Liver (tissue), 9 donors: ENCODE measurements around the gene AP2A2. TPM values are rescaled to one million over a fixed set of nuclear protein-coding genes. Genes with fewer than 3 reads are reported as not detected.

Source experiments
- DNase-seq: peaks from one replicate; pipeline ENCODE4 v3.0.0-alpha.2; 2017; ENCODE audit warnings: low spot score
- H3K27ac ChIP-seq, 2 donors: one replicate each; pipeline ENCODE4 v1.7.0; 2013; ENCODE audit warnings: inconsistent platforms in 2 of 2, low read length in 2 of 2, control low read depth in 1 of 2, low read depth in 1 of 2, mild to moderate bottlenecking in 1 of 2
- H3K27me3 ChIP-seq, 4 donors: one replicate each; pipeline versions ENCODE4 v1.6.1 to v1.7.0; 2013; ENCODE audit warnings: low read length in 3 of 4, inconsistent platforms in 1 of 4, mild to moderate bottlenecking in 1 of 4, moderate library complexity in 1 of 4; ENCODE audit not compliant: control insufficient read depth in 4 of 4, insufficient read depth in 4 of 4
- H3K36me3 ChIP-seq, 4 donors: one replicate each; pipeline versions ENCODE4 v1.6.1 to v1.7.0; 2013; ENCODE audit warnings: low read length in 3 of 4, mild to moderate bottlenecking in 3 of 4, low read depth in 1 of 4, moderate library complexity in 1 of 4; ENCODE audit not compliant: control insufficient read depth in 4 of 4, insufficient read depth in 3 of 4
- H3K4me1 ChIP-seq, 4 donors: one replicate each; pipeline versions ENCODE4 v1.6.1 to v1.7.0; 2013; ENCODE audit warnings: low read length in 3 of 4, mild to moderate bottlenecking in 3 of 4, moderate library complexity in 1 of 4; ENCODE audit not compliant: control insufficient read depth in 4 of 4, insufficient read depth in 4 of 4
- H3K4me3 ChIP-seq, 3 donors: one replicate each; pipeline versions ENCODE4 v1.6.1 to v1.7.0; 2013; ENCODE audit warnings: low read length in 3 of 3, control low read depth in 1 of 3, low read depth in 1 of 3, mild to moderate bottlenecking in 1 of 3
- H3K9ac ChIP-seq, 2 donors: one replicate each; pipeline ENCODE4 v1.7.0; 2013; ENCODE audit warnings: low read length in 2 of 2, mild to moderate bottlenecking in 2 of 2, moderate library complexity in 2 of 2, control low read depth in 1 of 2, low read depth in 1 of 2
- H3K9me3 ChIP-seq, 4 donors: one replicate each; pipeline versions ENCODE4 v1.6.1 to v1.7.0; 2013; ENCODE audit warnings: low read length in 3 of 4; ENCODE audit not compliant: control insufficient read depth in 4 of 4
- EGR1 ChIP-seq, 2 donors: IDR thresholded peaks; 2 replicates each; pipeline ENCODE4 v1.6.1; 2016 to 2018; ENCODE audit warnings: antibody characterized with exemption in 2 of 2, low read depth in 2 of 2
- FOXA1 ChIP-seq: IDR thresholded peaks from 2 replicates; pipeline ENCODE4 v1.6.1; 2016; ENCODE audit warnings: antibody characterized with exemption
- FOXA2 ChIP-seq: IDR thresholded peaks from 2 replicates; pipeline ENCODE4 v1.6.1; 2016; ENCODE audit warnings: antibody characterized with exemption
- GABPA ChIP-seq, 2 donors: IDR thresholded peaks in 1 of 2; conservative IDR thresholded peaks in 1 of 2; 2 replicates each; pipeline ENCODE4 v1.6.1; 2016; ENCODE audit warnings: antibody characterized with exemption in 2 of 2, mild to moderate bottlenecking in 1 of 2, moderate library complexity in 1 of 2
- HNF4A ChIP-seq, 2 donors: conservative IDR thresholded peaks; 2 replicates each; pipeline ENCODE4 v1.6.1; 2016; ENCODE audit warnings: antibody characterized with exemption in 2 of 2, mild to moderate bottlenecking in 2 of 2
- HNF4G ChIP-seq: IDR thresholded peaks from 2 replicates; pipeline ENCODE4 v1.6.1; 2016; ENCODE audit warnings: antibody characterized with exemption
- JUND ChIP-seq, 2 donors: IDR thresholded peaks; 2 replicates each; pipeline ENCODE4 v1.6.1; 2016; ENCODE audit warnings: antibody characterized with exemption in 2 of 2
- NR2F2 ChIP-seq: IDR thresholded peaks from 2 replicates; pipeline ENCODE4 v1.6.1; 2016; ENCODE audit warnings: antibody characterized with exemption
- RAD21 ChIP-seq, 2 donors: IDR thresholded peaks; 2 replicates each; pipeline ENCODE4 v1.6.1; 2016; ENCODE audit warnings: antibody characterized with exemption in 2 of 2, mild to moderate bottlenecking in 2 of 2
- RXRA ChIP-seq, 2 donors: IDR thresholded peaks; 2 replicates each; pipeline ENCODE4 v1.6.1; 2017 to 2018; ENCODE audit warnings: antibody characterized with exemption in 2 of 2, mild to moderate bottlenecking in 1 of 2
- SP1 ChIP-seq: IDR thresholded peaks from 2 replicates; pipeline ENCODE4 v1.6.1; 2018; ENCODE audit warnings: antibody characterized with exemption, mild to moderate bottlenecking
- TAF1 ChIP-seq: conservative IDR thresholded peaks from 2 replicates; pipeline ENCODE4 v1.6.1; 2016; ENCODE audit warnings: antibody characterized with exemption, mild to moderate bottlenecking
- YY1 ChIP-seq: IDR thresholded peaks from 2 replicates; pipeline ENCODE4 v1.6.1; 2016; ENCODE audit warnings: antibody characterized with exemption, mild to moderate bottlenecking
- WGBS: extraction: QIAGEN DNeasy Blood & Tissue Kit; methylation state at CpG from one replicate; pipeline ENCODE4 v1.1.7; 2013; 5-methylcytosine and 5-hydroxymethylcytosine counted together
- polyA plus RNA-seq, 2 donors: library from polyadenylated mRNA; stranded (reverse) in 1 of 2; unstranded in 1 of 2; fragments of 200-250 nt in 1 of 2; fragments of >200 nt in 1 of 2; fragmentation: Nextera tagmentation in 1 of 2; extraction: Ambion mirVana in 1 of 2; gene quantifications; one replicate each; pipeline versions ENCODE4 v1.2.1 to v1.2.3, GENCODE V29; 2013 to 2015
- total RNA-seq, 2 donors: library from RNA; depleted of rRNA; stranded (reverse); fragments of >200 nt; gene quantifications; one replicate each; pipeline ENCODE4 v1.2.3, GENCODE V29; 2014
- TF ChIP-seq, protein P1 (sequence below): IDR thresholded peaks from 2 replicates; pipeline ENCODE4 v1.6.1; 2016; ENCODE audit warnings: antibody characterized with exemption
- TF ChIP-seq, protein P2 (sequence below): IDR thresholded peaks from 2 replicates; pipeline ENCODE4 v1.6.1; 2016; ENCODE audit warnings: antibody characterized with exemption, mild to moderate bottlenecking
- TF ChIP-seq, protein P3 (sequence below): IDR thresholded peaks from 2 replicates; pipeline ENCODE4 v1.6.1; 2016; ENCODE audit warnings: antibody characterized with exemption
- TF ChIP-seq, protein P4 (sequence below): fragments of 150-350 bp; IDR thresholded peaks from 2 replicates; pipeline ENCODE4 v1.5.1; 2017; ENCODE audit warnings: improper control_type of control experiment, low read depth, low read length; ENCODE audit not compliant: missing input control
- TF ChIP-seq, protein P5 (sequence below): IDR thresholded peaks from 2 replicates; pipeline ENCODE4 v1.6.1; 2016; ENCODE audit warnings: antibody characterized with exemption
- donor health status: healthy.
- donor health status: healthy.
- donor health status: healthy.
- donor health status: healthy.
- donor health status: healthy.

Gene AP2A2
- total and polyA plus RNA-seq, 4 donors: 20.5 to 39.7 (median 23.8) TPM

DNA sequence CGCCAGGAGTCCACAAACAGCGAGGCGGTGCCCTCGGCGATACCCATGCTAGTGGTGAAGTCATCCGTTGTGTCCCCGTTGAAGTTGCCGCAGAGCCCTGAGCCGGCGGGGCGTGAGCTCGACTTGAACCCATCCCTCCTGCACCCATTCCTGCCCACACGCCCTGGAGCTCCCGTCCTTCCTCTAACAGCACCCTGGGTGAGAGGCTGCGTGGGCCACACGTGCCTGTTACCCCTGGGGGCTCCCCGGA is 102.5 kb downstream of the AP2A2 start:
- H3K27ac ChIP-seq: no peak overlapping the region
- no peak for TF ChIP-seq SP1
- TF ChIP-seq EGR1 (IDR thresholded peaks at IDR 0.05; ENCODE audit: low read depth in 2 of 2): no peak
- no peak for TF ChIP-seq FOXA1
- no peak for TF ChIP-seq NR2F2
- TF ChIP-seq, protein P1, sequence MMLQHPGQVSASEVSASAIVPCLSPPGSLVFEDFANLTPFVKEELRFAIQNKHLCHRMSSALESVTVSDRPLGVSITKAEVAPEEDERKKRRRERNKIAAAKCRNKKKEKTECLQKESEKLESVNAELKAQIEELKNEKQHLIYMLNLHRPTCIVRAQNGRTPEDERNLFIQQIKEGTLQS: no peak
- TF ChIP-seq, protein P2, sequence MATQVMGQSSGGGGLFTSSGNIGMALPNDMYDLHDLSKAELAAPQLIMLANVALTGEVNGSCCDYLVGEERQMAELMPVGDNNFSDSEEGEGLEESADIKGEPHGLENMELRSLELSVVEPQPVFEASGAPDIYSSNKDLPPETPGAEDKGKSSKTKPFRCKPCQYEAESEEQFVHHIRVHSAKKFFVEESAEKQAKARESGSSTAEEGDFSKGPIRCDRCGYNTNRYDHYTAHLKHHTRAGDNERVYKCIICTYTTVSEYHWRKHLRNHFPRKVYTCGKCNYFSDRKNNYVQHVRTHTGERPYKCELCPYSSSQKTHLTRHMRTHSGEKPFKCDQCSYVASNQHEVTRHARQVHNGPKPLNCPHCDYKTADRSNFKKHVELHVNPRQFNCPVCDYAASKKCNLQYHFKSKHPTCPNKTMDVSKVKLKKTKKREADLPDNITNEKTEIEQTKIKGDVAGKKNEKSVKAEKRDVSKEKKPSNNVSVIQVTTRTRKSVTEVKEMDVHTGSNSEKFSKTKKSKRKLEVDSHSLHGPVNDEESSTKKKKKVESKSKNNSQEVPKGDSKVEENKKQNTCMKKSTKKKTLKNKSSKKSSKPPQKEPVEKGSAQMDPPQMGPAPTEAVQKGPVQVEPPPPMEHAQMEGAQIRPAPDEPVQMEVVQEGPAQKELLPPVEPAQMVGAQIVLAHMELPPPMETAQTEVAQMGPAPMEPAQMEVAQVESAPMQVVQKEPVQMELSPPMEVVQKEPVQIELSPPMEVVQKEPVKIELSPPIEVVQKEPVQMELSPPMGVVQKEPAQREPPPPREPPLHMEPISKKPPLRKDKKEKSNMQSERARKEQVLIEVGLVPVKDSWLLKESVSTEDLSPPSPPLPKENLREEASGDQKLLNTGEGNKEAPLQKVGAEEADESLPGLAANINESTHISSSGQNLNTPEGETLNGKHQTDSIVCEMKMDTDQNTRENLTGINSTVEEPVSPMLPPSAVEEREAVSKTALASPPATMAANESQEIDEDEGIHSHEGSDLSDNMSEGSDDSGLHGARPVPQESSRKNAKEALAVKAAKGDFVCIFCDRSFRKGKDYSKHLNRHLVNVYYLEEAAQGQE: no peak
- no peak for TF ChIP-seq FOXA2
- no peak for TF ChIP-seq HNF4G
- TF ChIP-seq TAF1: no peak
- TF ChIP-seq GABPA (IDR thresholded peaks at IDR 0.05 in 1 of 2, conservative IDR thresholded peaks at IDR 0.05 in 1 of 2): no peak
- TF ChIP-seq RAD21 (IDR thresholded peaks at IDR 0.05): no peak
- TF ChIP-seq JUND (IDR thresholded peaks at IDR 0.05): no peak
- no peak for TF ChIP-seq YY1
- TF ChIP-seq HNF4A (conservative IDR thresholded peaks at IDR 0.05): no peak
- TF ChIP-seq, protein P3, sequence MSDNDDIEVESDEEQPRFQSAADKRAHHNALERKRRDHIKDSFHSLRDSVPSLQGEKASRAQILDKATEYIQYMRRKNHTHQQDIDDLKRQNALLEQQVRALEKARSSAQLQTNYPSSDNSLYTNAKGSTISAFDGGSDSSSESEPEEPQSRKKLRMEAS: no peak
- TF ChIP-seq, protein P4, sequence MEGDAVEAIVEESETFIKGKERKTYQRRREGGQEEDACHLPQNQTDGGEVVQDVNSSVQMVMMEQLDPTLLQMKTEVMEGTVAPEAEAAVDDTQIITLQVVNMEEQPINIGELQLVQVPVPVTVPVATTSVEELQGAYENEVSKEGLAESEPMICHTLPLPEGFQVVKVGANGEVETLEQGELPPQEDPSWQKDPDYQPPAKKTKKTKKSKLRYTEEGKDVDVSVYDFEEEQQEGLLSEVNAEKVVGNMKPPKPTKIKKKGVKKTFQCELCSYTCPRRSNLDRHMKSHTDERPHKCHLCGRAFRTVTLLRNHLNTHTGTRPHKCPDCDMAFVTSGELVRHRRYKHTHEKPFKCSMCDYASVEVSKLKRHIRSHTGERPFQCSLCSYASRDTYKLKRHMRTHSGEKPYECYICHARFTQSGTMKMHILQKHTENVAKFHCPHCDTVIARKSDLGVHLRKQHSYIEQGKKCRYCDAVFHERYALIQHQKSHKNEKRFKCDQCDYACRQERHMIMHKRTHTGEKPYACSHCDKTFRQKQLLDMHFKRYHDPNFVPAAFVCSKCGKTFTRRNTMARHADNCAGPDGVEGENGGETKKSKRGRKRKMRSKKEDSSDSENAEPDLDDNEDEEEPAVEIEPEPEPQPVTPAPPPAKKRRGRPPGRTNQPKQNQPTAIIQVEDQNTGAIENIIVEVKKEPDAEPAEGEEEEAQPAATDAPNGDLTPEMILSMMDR: no peak
- H3K4me1 ChIP-seq: no peaks in the 10 kb centered on the region
- DNase-seq: no peak
- H3K9me3 ChIP-seq: no peaks in the 10 kb centered on the region
- peaks cover 0 to 2% (median 0%) of the 10 kb centered on the region in 4 donors for H3K36me3 ChIP-seq
- WGBS: 86% methylated on average over 17 of the region's 17 CpGs
- no peaks in the 10 kb centered on the region for H3K27me3 ChIP-seq
- H3K9ac ChIP-seq: no peak overlapping the region
- no peak overlapping the region for H3K4me3 ChIP-seq

DNA sequence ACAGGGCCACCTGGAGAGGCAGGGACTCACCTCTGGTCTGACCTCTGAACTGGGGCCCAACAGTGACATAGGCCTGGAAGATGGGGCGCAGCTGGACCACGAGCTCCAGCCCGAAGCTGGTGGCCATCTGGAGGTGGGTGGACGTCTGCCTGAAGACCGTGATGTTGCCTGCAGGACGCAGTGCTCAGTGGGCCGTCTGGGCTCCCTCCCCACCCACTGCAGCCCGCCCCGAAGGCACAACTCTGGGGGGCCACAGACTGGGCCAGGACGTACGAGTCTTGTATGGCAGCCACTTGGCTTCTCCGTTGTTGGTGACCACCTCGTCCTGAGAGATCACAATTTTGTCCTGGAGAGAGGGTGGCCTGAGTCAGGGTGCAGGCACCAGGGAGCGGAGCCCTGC is 102.9 kb downstream of the AP2A2 start:
- Histone ChIP-seq H3K4me1 (no peaks in the 10 kb centered on the region), H3K27me3 (no peaks in the 10 kb centered on the region), H3K9ac (no peak overlapping the region), H3K27ac (no peak overlapping the region), H3K4me3 (no peak overlapping the region), H3K36me3 (peaks cover 0 to 2% (median 0%) of the 10 kb centered on the region in 4 donors), H3K9me3 (no peaks in the 10 kb centered on the region)
- 85% methylated on average over 14 of the region's 14 CpGs for WGBS
- DNase-seq: no peak
- TF ChIP-seq JUND (IDR thresholded peaks at IDR 0.05) (no peak), YY1 (no peak), FOXA2 (no peak), SP1 (no peak), RXRA (IDR thresholded peaks at IDR 0.05) (no peak), RAD21 (IDR thresholded peaks at IDR 0.05) (no peak), GABPA (IDR thresholded peaks at IDR 0.05 in 1 of 2, conservative IDR thresholded peaks at IDR 0.05 in 1 of 2) (no peak), NR2F2 (no peak), HNF4G (no peak), HNF4A (conservative IDR thresholded peaks at IDR 0.05) (no peak), EGR1 (IDR thresholded peaks at IDR 0.05; ENCODE audit: low read depth in 2 of 2) (no peak)
- TF ChIP-seq, protein P3: no peak
- TF ChIP-seq, protein P5, sequence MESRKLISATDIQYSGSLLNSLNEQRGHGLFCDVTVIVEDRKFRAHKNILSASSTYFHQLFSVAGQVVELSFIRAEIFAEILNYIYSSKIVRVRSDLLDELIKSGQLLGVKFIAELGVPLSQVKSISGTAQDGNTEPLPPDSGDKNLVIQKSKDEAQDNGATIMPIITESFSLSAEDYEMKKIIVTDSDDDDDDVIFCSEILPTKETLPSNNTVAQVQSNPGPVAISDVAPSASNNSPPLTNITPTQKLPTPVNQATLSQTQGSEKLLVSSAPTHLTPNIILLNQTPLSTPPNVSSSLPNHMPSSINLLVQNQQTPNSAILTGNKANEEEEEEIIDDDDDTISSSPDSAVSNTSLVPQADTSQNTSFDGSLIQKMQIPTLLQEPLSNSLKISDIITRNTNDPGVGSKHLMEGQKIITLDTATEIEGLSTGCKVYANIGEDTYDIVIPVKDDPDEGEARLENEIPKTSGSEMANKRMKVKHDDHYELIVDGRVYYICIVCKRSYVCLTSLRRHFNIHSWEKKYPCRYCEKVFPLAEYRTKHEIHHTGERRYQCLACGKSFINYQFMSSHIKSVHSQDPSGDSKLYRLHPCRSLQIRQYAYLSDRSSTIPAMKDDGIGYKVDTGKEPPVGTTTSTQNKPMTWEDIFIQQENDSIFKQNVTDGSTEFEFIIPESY: no peak
- TF ChIP-seq, protein P4: no peak
- TF ChIP-seq, protein P2: no peak
